ENCODE results near the gene GTSE1.

DNA sequence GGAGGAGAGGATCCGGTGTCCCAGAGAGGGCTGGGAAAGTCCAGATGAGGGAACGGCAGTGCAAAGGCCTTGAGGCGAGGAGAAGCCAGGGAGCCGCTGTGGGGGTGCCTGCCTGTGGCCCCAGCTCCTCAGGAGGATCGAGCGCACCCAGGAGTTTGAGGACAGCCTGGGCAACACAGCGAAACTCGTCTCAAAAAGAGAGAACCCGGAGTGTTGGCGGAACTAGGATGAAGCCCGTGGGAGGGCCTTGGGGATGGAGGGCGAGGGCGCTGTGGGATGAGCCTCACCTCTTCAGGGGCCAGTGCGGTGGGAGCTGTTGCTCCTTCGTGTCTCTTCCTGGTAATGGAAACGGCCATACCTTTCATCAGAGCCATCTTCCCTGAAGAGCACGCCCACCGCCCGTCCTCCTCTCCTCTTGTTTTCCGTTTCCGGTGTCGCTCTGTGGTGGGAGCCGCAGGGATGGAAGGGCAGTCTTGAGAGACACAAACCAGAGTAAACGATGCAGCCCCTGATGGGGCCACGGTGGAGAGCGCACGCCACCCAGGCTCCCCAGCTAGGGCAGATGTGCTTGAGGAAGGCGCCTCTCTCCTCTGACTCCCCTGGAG, 54.6 kb downstream of the GTSE1 start:
- no peak for TF ChIP-seq CTCF (IDR thresholded peaks at IDR 0.05)
- no peak for TF ChIP-seq POLR2A (IDR thresholded peaks at IDR 0.05)
